Fibroblast of lung (primary cell): ENCODE data around the gene COL24A1. TPM values are rescaled to one million over a fixed set of nuclear protein-coding genes. Genes with fewer than 3 reads are reported as not detected.

ENCODE experiments used
- DNase-seq, 2 donors: peaks; one replicate each; pipeline versions ENCODE4 v3.0.0 to v3.0.0-alpha.2; 2010; ENCODE audit warnings: low read depth in 2 of 2
- H2AFZ ChIP-seq: 2 replicates; pipeline ENCODE4 v1.5.1; 2012; ENCODE audit warnings: low read length, control low read depth, inconsistent platforms
- H3K27ac ChIP-seq: 2 replicates; pipeline ENCODE4 v1.5.1; 2011; ENCODE audit warnings: low read length, control low read depth; ENCODE audit not compliant: insufficient read depth
- H3K27me3 ChIP-seq: 2 replicates; pipeline ENCODE4 v1.5.1; 2011; ENCODE audit warnings: mild to moderate bottlenecking, low read length; ENCODE audit not compliant: control insufficient read depth, insufficient read depth
- H3K36me3 ChIP-seq: 2 replicates; pipeline ENCODE4 v1.5.1; 2011; ENCODE audit warnings: low read length; ENCODE audit not compliant: control insufficient read depth, insufficient read depth
- H3K4me1 ChIP-seq: 2 replicates; pipeline ENCODE4 v1.5.1; 2011; ENCODE audit warnings: low read length; ENCODE audit not compliant: control insufficient read depth, insufficient read depth; ENCODE audit errors: extremely low read depth
- H3K4me2 ChIP-seq: 2 replicates; pipeline ENCODE4 v1.5.1; 2011; ENCODE audit warnings: low read length, control low read depth; ENCODE audit not compliant: insufficient read depth; ENCODE audit errors: extremely low read depth
- H3K4me3 ChIP-seq, 4 experiments: fragments of 200-600 bp in 1 of 4; sonication (generic) in 1 of 4; replicated peaks in 1 of 4; 2 replicates each; pipeline ENCODE4 v1.5.1; 2011 to 2016; ENCODE audit warnings: low read length in 4 of 4, low read depth in 3 of 4, mild to moderate bottlenecking in 3 of 4, control low read depth in 2 of 4, inconsistent platforms in 1 of 4, mixed read lengths in 1 of 4; ENCODE audit not compliant: insufficient read depth in 1 of 4; ENCODE audit errors: control extremely low read depth in 1 of 4
- H3K79me2 ChIP-seq: 2 replicates; pipeline ENCODE4 v1.5.1; 2012; ENCODE audit warnings: mild to moderate bottlenecking, low read length, inconsistent platforms; ENCODE audit not compliant: control insufficient read depth, insufficient read depth
- H3K9ac ChIP-seq: 2 replicates; pipeline ENCODE4 v1.5.1; 2011; ENCODE audit warnings: mild to moderate bottlenecking, low read length, control low read depth; ENCODE audit not compliant: insufficient read depth
- H3K9me3 ChIP-seq: 2 replicates; pipeline ENCODE4 v1.5.1; 2012; ENCODE audit warnings: low read depth, low read length; ENCODE audit not compliant: control insufficient read depth, insufficient read depth
- H4K20me1 ChIP-seq: 2 replicates; pipeline ENCODE4 v1.5.1; 2011; ENCODE audit warnings: low read length; ENCODE audit not compliant: control insufficient read depth, insufficient read depth; ENCODE audit errors: extremely low read depth
- CTCF ChIP-seq, 2 donors: IDR thresholded peaks in 1 of 2; conservative IDR thresholded peaks in 1 of 2; 1 replicate in 1 of 2; 2 replicates in 1 of 2; pipeline ENCODE4 v1.5.1; 2011 to 2012; ENCODE audit warnings: low read length in 2 of 2, control low read depth in 1 of 2, inconsistent platforms in 1 of 2, low read depth in 1 of 2, mild to moderate bottlenecking in 1 of 2
- EZH2 ChIP-seq: IDR thresholded peaks from 2 replicates; pipeline ENCODE4 v1.5.1; 2012; ENCODE audit warnings: low read length, control low read depth, mild to moderate bottlenecking; ENCODE audit errors: missing control alignments
- polyA plus RNA-seq, 2 donors: library from polyadenylated mRNA; depleted of rRNA in 1 of 2; stranded (reverse) in 1 of 2; unstranded in 1 of 2; fragments of >200 nt; gene quantifications; 2 replicates each; pipeline ENCODE4 v1.2.1, GENCODE V29; 2011 to 2012; ENCODE audit warnings: missing spikeins in 1 of 2
- total RNA-seq: library from RNA; depleted of rRNA; stranded (reverse); fragments of >200 nt; gene quantifications from 2 replicates; pipeline ENCODE4 v1.2.1, GENCODE V29; 2014

Gene COL24A1
- total and polyA plus RNA-seq, 2 donors (not counting 1 experiment from before 2014, with no cell fraction given) = 0.31 to 3.3 TPM

GRCh38 chr1:85816606-85817005 lies 340.0 kb downstream of the COL24A1 start:
- Histone ChIP-seq H3K36me3 (no peaks in the 10 kb centered on the region), H3K9me3 (no peaks in the 10 kb centered on the region), H2AFZ (no peak overlapping the region), H3K27ac (no peak overlapping the region), H3K4me2 (no peak overlapping the region), H3K4me3 (no peak overlapping the region), H3K79me2 (no peaks in the 10 kb centered on the region), H3K27me3 (no peaks in the 10 kb centered on the region), H3K4me1 (no peaks in the 10 kb centered on the region), H4K20me1 (no peaks in the 10 kb centered on the region), H3K9ac (no peak overlapping the region)
- DNase-seq = no peak
- TF ChIP-seq EZH2 = no peak
- no peak for TF ChIP-seq CTCF (conservative IDR thresholded peaks at IDR 0.05 in 1 of 2, IDR thresholded peaks at IDR 0.05 in 1 of 2; ENCODE audit: low read depth in 1 of 2, low read length in 2 of 2)

DNA sequence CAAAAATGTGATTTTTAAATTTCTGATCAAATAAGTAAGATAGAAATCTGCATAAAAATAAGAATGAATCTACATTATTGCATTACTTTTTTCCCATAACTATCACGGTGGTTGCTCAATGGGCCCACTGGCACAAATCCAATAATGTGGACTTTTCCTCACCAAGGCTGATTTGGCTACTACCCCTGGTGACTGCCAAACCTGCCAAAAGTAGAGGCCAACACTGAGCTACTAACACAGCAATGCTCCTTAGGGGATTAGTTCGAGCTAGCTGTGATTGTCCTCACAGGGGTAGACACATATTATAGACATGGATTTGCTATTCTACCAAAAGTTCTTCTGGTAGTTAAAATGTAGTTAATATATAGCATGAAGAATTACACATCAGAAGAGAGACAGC lies 340.7 kb downstream of the COL24A1 start:
- no peak for TF ChIP-seq CTCF (conservative IDR thresholded peaks at IDR 0.05 in 1 of 2, IDR thresholded peaks at IDR 0.05 in 1 of 2; ENCODE audit: low read depth in 1 of 2, low read length in 2 of 2)
- no peaks in the 10 kb centered on the region for H3K79me2 ChIP-seq
- H3K36me3 ChIP-seq = no peaks in the 10 kb centered on the region
- no peak overlapping the region for H3K4me3 ChIP-seq
- no peak overlapping the region for H3K27ac ChIP-seq
- DNase-seq = no peak
- no peaks in the 10 kb centered on the region for H3K4me1 ChIP-seq
- H4K20me1 ChIP-seq = no peaks in the 10 kb centered on the region
- no peaks in the 10 kb centered on the region for H3K27me3 ChIP-seq
- H2AFZ ChIP-seq = no peak overlapping the region
- no peak overlapping the region for H3K9ac ChIP-seq
- no peak overlapping the region for H3K4me2 ChIP-seq
- no peaks in the 10 kb centered on the region for H3K9me3 ChIP-seq

DNA sequence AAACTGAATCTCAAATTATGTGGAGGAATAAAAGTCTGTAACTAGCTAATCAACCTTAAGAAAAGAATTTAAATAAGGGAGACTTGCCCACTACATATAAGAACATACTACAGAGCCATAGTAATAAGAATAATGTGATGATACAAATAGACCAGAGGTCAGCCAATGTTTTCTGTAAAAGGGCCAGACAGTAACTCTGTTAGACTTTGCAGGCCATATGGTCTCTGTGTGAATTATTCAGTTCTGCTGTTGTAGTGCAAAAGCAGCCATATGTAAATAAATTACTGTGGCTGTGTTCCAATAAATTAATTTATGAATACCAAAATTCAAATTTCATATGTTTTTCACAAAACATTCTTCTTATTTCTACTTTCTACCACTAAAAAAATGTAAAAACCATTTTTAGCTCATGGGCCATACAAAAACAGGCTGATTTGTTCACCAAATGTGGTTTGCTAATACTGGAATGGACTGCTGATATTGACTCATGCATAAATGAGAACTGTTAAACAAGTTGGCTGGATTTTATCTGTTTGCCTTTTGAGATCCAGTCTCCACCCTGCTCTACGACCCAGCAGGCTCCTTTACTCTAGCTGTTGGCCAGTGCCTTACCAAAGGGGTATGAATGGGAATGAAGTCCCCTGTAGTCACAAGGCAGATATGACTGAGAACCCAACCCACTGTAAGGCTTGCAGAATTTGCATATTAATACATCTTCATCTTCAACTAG lies 350.2 kb downstream of the COL24A1 start:
- peak in 1 of 2 donors; percentile 17 for DNase-seq
- Histone ChIP-seq H3K9ac (no peak overlapping the region), H3K79me2 (no peaks in the 10 kb centered on the region), H3K4me2 (no peak overlapping the region), H2AFZ (no peak overlapping the region), H3K36me3 (no peaks in the 10 kb centered on the region), H3K27ac (no peak overlapping the region), H4K20me1 (no peaks in the 10 kb centered on the region), H3K4me3 (no peak overlapping the region), H3K4me1 (no peaks in the 10 kb centered on the region), H3K9me3 (no peaks in the 10 kb centered on the region), H3K27me3 (no peaks in the 10 kb centered on the region)
- TF ChIP-seq CTCF (conservative IDR thresholded peaks at IDR 0.05 in 1 of 2, IDR thresholded peaks at IDR 0.05 in 1 of 2; ENCODE audit: low read depth in 1 of 2, low read length in 2 of 2) (no peak), EZH2 (no peak)
